ENCODE measurements around the gene NLK. TPM values are rescaled to one million over a fixed set of nuclear protein-coding genes. Genes with fewer than 3 reads are reported as not detected.
"Not testable (repeated sequence)": the region's sequence is repeated elsewhere in the genome, so short reads cannot be mapped to it uniquely, and the experiment has no call there.

Gene NLK
- total RNA-seq, 4 donors from 2014 or later: 6.2 to 40.5 (median 29.9) TPM

GRCh38 chr17:28071891-28072606 lies 29.6 kb downstream of the NLK start:
- no peak for DNase-seq
- no peaks in the 10 kb centered on the region for H3K27me3 ChIP-seq
- intact Hi-C loops (cut with DNase I; ENCODE audit: low total_unique reads) (no loop called here), in situ Hi-C loops (cut with MboI; ENCODE audit: low pct_ligation_motif_present in 1 of 4, low pct_unique_long_range_greater_than_20kb in 1 of 4, low sequenced_read_pairs in 3 of 4) (no loop called here)
- H3K36me3 ChIP-seq: peaks cover 0 to 6% (median 0%) of the 10 kb centered on the region in 4 donors
- H3K9me3 ChIP-seq: peaks cover 10 to 12% of the 10 kb centered on the region in 2 donors
- peaks cover 0 to 2% (median 0%) of the 10 kb centered on the region in 4 donors for H3K4me1 ChIP-seq
- no peak for TF ChIP-seq EP300 (IDR thresholded peaks at IDR 0.05; ENCODE audit: low read depth)
- TF ChIP-seq, protein P1, sequence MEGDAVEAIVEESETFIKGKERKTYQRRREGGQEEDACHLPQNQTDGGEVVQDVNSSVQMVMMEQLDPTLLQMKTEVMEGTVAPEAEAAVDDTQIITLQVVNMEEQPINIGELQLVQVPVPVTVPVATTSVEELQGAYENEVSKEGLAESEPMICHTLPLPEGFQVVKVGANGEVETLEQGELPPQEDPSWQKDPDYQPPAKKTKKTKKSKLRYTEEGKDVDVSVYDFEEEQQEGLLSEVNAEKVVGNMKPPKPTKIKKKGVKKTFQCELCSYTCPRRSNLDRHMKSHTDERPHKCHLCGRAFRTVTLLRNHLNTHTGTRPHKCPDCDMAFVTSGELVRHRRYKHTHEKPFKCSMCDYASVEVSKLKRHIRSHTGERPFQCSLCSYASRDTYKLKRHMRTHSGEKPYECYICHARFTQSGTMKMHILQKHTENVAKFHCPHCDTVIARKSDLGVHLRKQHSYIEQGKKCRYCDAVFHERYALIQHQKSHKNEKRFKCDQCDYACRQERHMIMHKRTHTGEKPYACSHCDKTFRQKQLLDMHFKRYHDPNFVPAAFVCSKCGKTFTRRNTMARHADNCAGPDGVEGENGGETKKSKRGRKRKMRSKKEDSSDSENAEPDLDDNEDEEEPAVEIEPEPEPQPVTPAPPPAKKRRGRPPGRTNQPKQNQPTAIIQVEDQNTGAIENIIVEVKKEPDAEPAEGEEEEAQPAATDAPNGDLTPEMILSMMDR (IDR thresholded peaks at IDR 0.05): no peak
- TF ChIP-seq POLR2AphosphoS5 (IDR thresholded peaks at IDR 0.05): no peak
- no peak for TF ChIP-seq POLR2A (IDR thresholded peaks at IDR 0.05)
- H3K27ac ChIP-seq: no peak overlapping the region
- WGBS, 2 donors (ENCODE audit: low coverage in 1 of 2): 82 to 90% methylated on average over 5 to 6 of the region's 6 CpGs
- no peak overlapping the region for H3K4me3 ChIP-seq

DNA sequence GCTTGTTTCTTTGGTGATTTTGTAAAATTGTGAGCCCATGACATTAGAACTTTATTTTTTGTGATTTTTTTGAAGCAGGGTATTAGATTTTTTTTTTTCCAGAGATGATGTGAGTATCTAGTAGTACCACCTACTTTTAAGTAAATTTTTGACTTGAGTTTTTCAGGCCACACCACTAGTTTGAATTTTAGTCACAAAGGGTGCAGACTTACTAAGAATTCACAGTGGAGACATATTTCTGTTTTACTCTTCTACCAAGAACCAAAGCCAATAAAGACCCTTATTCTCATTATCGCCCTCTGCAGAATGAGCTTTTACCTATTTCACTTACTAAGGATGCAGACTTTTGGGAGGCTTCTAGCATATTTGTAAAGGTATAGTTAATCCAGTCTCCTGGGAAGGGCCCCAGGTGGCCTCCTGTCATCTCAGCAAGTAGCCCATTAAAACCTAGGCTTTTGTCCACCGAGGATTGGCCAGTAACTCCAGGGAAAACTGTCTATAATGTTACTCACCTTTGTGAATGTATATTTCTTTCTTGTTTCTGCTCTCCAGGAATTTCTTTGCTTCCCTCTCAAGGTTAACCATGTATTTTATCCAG lies 30.6 kb downstream of the NLK start:
- Histone ChIP-seq H3K4me1 (peaks cover 0 to 2% (median under 1%) of the 10 kb centered on the region in 4 donors), H3K27me3 (no peaks in the 10 kb centered on the region), H3K4me3 (no peak overlapping the region), H3K27ac (no peak overlapping the region), H3K9me3 (peaks cover 10 to 12% of the 10 kb centered on the region in 2 donors), H3K36me3 (peaks cover 0 to 6% (median 0%) of the 10 kb centered on the region in 4 donors)
- TF ChIP-seq POLR2A (IDR thresholded peaks at IDR 0.05) (no peak), EP300 (IDR thresholded peaks at IDR 0.05; ENCODE audit: low read depth) (no peak), POLR2AphosphoS5 (IDR thresholded peaks at IDR 0.05) (no peak)
- TF ChIP-seq, protein P1 (IDR thresholded peaks at IDR 0.05): no peak
- intact Hi-C loops (cut with DNase I; ENCODE audit: low total_unique reads): no loop called here
- no peak for DNase-seq
- 89 to 92% methylated on average over 2 of the region's 2 CpGs for WGBS, 2 donors (ENCODE audit: low coverage in 1 of 2)
- in situ Hi-C loops (cut with MboI; ENCODE audit: low pct_ligation_motif_present in 1 of 4, low pct_unique_long_range_greater_than_20kb in 1 of 4, low sequenced_read_pairs in 3 of 4): no loop called here

- Histone ChIP-seq H3K27ac (no peak overlapping the region), H3K4me3 (no peak overlapping the region), H3K36me3 (peaks cover 0 to 6% (median 0%) of the 10 kb centered on the region in 4 donors), H3K4me1 (peaks cover 0 to 11% (median 3%) of the 10 kb centered on the region in 4 donors), H3K9me3 (peaks cover 10 to 12% of the 10 kb centered on the region in 2 donors), H3K27me3 (no peaks in the 10 kb centered on the region)
- TF ChIP-seq POLR2A (IDR thresholded peaks at IDR 0.05): no peak
- intact Hi-C loops (cut with DNase I; ENCODE audit: low total_unique reads): no loop called here
- 86 to 96% methylated on average over 3 of the region's 3 CpGs for WGBS, 2 donors (ENCODE audit: low coverage in 1 of 2)
- in situ Hi-C loops (cut with MboI; ENCODE audit: low pct_ligation_motif_present in 1 of 4, low pct_unique_long_range_greater_than_20kb in 1 of 4, low sequenced_read_pairs in 3 of 4): no loop called here
- DNase-seq: no peak
Observed at GRCh38 chr17:28074010-28074409, 31.5 kb downstream of the NLK start.

DNA sequence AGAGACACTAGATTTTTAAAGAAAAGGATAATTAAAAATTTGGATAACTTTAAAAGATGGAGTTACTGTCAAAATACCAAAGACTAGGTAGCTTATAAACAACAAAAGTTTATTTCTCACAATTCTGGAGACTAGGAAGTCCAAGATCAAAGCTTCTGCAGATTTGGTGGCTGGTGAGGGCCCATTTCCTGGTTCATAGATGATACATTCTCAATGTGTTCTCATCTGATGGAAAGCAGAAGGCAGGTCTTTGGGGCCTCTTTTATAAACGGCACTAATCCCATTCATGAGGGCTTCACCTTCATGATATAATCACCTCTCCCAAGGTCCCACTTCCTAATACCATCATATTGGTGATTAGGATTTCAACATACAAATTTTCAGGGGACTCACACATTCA lies 33.7 kb downstream of the NLK start:
- H3K27me3 ChIP-seq: no peaks in the 10 kb centered on the region
- in situ Hi-C loops (cut with MboI; ENCODE audit: low pct_ligation_motif_present in 1 of 4, low pct_unique_long_range_greater_than_20kb in 1 of 4, low sequenced_read_pairs in 3 of 4) (no loop called here), intact Hi-C loops (cut with DNase I; ENCODE audit: low total_unique reads) (no loop called here)
- WGBS, 2 donors (ENCODE audit: low coverage in 1 of 2): 84 to 100% methylated on average over 1 of the region's 1 CpG
- no peak overlapping the region for H3K27ac ChIP-seq
- H3K9me3 ChIP-seq: peaks cover 5 to 6% of the 10 kb centered on the region in 2 donors
- no peak for DNase-seq
- H3K36me3 ChIP-seq: no peaks in the 10 kb centered on the region
- peaks cover 0 to 33% (median 14%) of the 10 kb centered on the region in 4 donors for H3K4me1 ChIP-seq
- no peak overlapping the region for H3K4me3 ChIP-seq
- TF ChIP-seq POLR2AphosphoS5 (IDR thresholded peaks at IDR 0.05): no peak
- no peak for TF ChIP-seq POLR2A (IDR thresholded peaks at IDR 0.05)
- no peak for TF ChIP-seq EP300 (IDR thresholded peaks at IDR 0.05; ENCODE audit: low read depth)
- TF ChIP-seq, protein P1 (IDR thresholded peaks at IDR 0.05): no peak

DNA sequence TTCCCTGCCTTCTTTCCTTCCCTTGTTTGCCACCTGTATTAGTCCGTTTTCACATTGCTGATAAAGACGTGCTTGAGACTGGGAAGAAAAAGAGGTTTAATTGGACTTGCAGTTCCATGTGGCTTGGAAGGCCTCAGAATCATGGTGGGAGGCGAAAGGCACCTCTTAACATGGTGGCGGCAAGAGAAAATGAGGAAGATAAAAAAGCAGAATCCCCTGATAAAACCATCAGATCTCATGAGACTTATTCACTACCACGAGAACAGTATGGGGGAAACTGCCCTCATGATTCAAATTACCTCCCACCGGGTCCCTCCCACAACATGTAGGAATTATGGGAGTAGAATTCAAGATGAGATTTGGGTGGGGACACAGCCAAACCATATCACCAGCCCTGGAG lies 34.7 kb downstream of the NLK start:
- intact Hi-C loops (cut with DNase I; ENCODE audit: low total_unique reads); in situ Hi-C loops (cut with MboI; ENCODE audit: low pct_ligation_motif_present in 1 of 4, low pct_unique_long_range_greater_than_20kb in 1 of 4, low sequenced_read_pairs in 3 of 4); H3K4me3 ChIP-seq; H3K27me3 ChIP-seq; DNase-seq; H3K36me3 ChIP-seq; H3K27ac ChIP-seq; H3K9me3 ChIP-seq: not testable (repeated sequence)
- 96 to 97% methylated on average over 5 to 6 of the region's 6 CpGs for WGBS, 2 donors (ENCODE audit: low coverage in 1 of 2)
- H3K4me1 ChIP-seq: peaks cover 2 to 43% (median 22%) of the 10 kb centered on the region in 4 donors

Data from transverse colon (tissue), 4 donors.